IPS-NIHi11 (cell line): Measurements from ENCODE around the gene GOSR2.

Experiments
- DNase-seq: peaks from one replicate; pipeline ENCODE4 v3.0.0; 2012; ENCODE audit warnings: mixed read lengths, low spot score

Gene GOSR2

GRCh38 chr17:46991617-46992016 lies 68.7 kb downstream of the GOSR2 start:
- no peak for DNase-seq
